Measurements from ENCODE around the gene IMP3.

DNA sequence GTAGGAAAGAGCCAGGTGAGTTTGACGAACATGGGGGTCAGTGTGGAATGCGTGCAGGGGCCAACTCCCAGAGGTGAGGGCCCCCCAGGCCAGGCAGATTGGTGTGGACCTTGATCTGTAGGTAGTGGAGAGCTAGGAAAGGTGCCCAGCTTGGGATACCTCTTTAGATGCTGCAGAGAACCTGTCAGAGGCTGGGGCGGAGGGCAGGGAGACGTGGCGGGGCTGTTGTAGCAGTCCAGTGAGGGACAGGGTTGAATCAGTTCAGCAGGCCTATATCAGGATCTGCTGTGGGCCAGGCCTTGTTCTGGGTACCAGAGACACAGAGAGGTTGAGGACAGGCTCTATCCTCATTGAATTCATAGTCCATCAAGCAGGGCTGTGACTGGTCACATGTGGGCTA lies 16.3 kb upstream of the IMP3 start:
- TF ChIP-seq, protein P1, sequence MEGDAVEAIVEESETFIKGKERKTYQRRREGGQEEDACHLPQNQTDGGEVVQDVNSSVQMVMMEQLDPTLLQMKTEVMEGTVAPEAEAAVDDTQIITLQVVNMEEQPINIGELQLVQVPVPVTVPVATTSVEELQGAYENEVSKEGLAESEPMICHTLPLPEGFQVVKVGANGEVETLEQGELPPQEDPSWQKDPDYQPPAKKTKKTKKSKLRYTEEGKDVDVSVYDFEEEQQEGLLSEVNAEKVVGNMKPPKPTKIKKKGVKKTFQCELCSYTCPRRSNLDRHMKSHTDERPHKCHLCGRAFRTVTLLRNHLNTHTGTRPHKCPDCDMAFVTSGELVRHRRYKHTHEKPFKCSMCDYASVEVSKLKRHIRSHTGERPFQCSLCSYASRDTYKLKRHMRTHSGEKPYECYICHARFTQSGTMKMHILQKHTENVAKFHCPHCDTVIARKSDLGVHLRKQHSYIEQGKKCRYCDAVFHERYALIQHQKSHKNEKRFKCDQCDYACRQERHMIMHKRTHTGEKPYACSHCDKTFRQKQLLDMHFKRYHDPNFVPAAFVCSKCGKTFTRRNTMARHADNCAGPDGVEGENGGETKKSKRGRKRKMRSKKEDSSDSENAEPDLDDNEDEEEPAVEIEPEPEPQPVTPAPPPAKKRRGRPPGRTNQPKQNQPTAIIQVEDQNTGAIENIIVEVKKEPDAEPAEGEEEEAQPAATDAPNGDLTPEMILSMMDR (IDR thresholded peaks at IDR 0.05), result no peak
- no peak for TF ChIP-seq POLR2A (IDR thresholded peaks at IDR 0.05)

All from esophagus squamous epithelium (tissue), 4 donors.